ENCODE data around the gene ANKS1B.

Gene ANKS1B

DNA sequence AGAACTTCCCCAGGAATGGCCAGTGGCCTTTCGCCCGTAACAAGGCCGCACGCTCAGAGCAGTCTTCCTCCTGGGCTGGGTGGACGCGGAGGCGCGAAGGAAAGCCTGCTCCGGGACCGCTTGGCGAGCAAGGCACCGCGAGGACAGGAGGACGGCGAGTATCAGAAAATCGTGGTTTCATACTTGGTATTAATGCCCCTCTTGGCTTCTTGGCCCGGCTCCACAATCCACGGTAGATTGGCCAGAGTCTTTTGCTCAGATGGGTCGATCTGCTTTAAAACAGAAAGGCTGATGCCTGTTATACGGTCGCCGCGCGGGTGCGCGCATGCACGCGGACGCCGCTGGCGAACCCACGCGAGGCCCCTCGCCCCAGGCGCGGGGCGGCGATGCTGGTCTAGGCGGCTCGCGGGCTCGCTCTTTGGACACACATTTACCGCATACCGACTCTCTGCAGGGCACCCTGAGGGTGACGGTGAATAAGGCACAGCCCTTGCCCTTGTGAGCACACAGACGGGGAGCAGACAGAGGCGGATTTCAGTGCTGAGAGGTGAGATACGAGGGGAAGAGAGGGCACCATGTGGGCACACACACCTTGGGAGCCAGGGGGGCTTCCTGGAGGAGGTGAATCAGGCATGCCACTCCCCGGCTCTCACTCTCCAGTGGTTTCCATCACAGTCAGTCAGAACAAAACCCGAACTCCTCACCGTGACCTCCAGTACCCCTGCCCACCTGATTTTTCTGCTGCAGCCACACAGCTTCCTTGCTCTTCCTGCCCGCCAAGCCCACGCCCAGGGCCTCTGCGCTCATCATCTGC, 1239.0 kb downstream of the ANKS1B start:
- peak overlapping the region; percentile 57 for H3K4me3 ChIP-seq (ENCODE audit: low read depth, low read length)
- no peak overlapping the region for H3K27ac ChIP-seq
- in situ Hi-C loops (cut with HindIII; ENCODE audit: low pct_ligation_motif_present, low sequenced_read_pairs) = no loop called here
- DNase-seq = no peak
- no peak for TF ChIP-seq CTCF (IDR thresholded peaks at IDR 0.05; ENCODE audit: low read depth, low read length, missing control alignments)
- H3K27me3 ChIP-seq (replicated peaks) = no peaks in the 10 kb centered on the region
- no peaks in the 10 kb centered on the region for H3K36me3 ChIP-seq (replicated peaks)

GRCh38 chr12:98744680-98745079, 1240.1 kb downstream of the ANKS1B start:
- no peak for TF ChIP-seq CTCF (IDR thresholded peaks at IDR 0.05; ENCODE audit: low read depth, low read length, missing control alignments)
- no peak for DNase-seq
- Histone ChIP-seq H3K27me3 (replicated peaks) (no peaks in the 10 kb centered on the region), H3K27ac (no peak overlapping the region), H3K4me3 (ENCODE audit: low read depth, low read length) (no peak overlapping the region), H3K36me3 (replicated peaks) (no peaks in the 10 kb centered on the region)
- in situ Hi-C loops (cut with HindIII; ENCODE audit: low pct_ligation_motif_present, low sequenced_read_pairs) = no loop called here

GRCh38 chr12:98743362-98743953, 1241.3 kb downstream of the ANKS1B start:
- Histone ChIP-seq H3K4me3 (ENCODE audit: low read depth, low read length) (no peak overlapping the region), H3K27me3 (replicated peaks) (no peaks in the 10 kb centered on the region), H3K27ac (no peak overlapping the region), H3K36me3 (replicated peaks) (no peaks in the 10 kb centered on the region)
- in situ Hi-C loops (cut with HindIII; ENCODE audit: low pct_ligation_motif_present, low sequenced_read_pairs) = no loop called here
- TF ChIP-seq CTCF (IDR thresholded peaks at IDR 0.05; ENCODE audit: low read depth, low read length, missing control alignments) = peak; percentile 90
- peak; percentile 32 for DNase-seq

DNA sequence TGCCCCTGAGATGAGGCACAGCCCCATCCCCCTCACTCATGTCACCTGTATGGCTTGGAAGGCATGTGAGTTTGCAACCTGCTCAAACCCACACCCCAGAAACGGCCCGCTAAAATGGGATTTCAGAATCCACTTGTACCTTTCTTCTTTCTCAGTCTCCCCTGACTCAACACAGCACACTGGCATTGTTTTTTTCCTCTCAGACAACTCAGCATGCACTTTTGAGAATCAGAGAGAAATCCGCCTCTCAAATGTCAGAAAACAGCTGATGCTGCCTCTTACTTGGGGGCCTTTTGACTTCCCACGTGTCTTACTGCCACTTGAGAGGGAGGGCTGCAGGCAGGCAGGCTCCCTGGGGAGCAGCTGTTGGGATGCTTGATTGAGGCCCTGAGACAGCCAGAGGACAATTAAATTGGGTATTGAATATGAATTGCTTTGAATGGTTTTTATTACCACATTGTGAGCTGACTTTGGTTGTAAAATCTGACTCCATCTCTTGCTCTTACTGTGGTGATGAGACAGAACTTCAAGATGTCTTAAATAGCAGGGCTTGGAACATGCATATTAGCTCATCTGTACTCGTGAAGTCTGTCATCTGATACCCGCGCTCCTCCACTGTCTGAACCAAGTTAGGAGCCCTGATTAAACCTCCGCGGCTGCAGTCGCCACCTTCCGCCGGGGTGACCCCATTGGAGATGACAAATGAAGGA, 1243.0 kb downstream of the ANKS1B start:
- H3K36me3 ChIP-seq (replicated peaks) = no peaks in the 10 kb centered on the region
- in situ Hi-C loops (cut with HindIII; ENCODE audit: low pct_ligation_motif_present, low sequenced_read_pairs) = no loop called here
- no peak overlapping the region for H3K4me3 ChIP-seq (ENCODE audit: low read depth, low read length)
- TF ChIP-seq CTCF (IDR thresholded peaks at IDR 0.05; ENCODE audit: low read depth, low read length, missing control alignments) = no peak
- no peak overlapping the region for H3K27ac ChIP-seq
- H3K27me3 ChIP-seq (replicated peaks) = no peaks in the 10 kb centered on the region
- DNase-seq = no peak

DNA sequence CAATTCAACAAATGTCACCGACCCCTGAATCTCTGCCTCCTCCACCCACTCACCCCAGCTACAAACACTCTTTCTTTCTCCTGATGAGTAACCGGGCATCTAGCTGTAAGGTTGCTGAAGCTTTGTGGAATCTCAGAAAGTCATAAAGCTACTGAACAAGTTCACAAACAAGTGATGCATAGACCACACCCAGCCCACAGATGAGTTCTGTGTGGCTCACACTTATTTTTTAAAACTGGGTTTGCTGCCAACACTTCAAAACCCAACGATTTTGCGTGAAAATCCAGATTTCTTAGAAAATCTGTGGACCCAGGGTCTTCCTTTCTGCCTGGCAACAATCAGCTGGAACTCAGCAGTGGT, 1243.6 kb downstream of the ANKS1B start:
- no peak overlapping the region for H3K4me3 ChIP-seq (ENCODE audit: low read depth, low read length)
- DNase-seq = no peak
- no peaks in the 10 kb centered on the region for H3K27me3 ChIP-seq (replicated peaks)
- in situ Hi-C loops (cut with HindIII; ENCODE audit: low pct_ligation_motif_present, low sequenced_read_pairs) = no loop called here
- TF ChIP-seq CTCF (IDR thresholded peaks at IDR 0.05; ENCODE audit: low read depth, low read length, missing control alignments) = no peak
- no peaks in the 10 kb centered on the region for H3K36me3 ChIP-seq (replicated peaks)
- no peak overlapping the region for H3K27ac ChIP-seq

Measured in brain microvascular endothelial cell (primary cell).